Hepatocyte (in vitro differentiated cells): ENCODE results near the gene TP63.

Experiments used
- CTCF ChIP-seq: fragments of 200-600 bp; sonication (generic); IDR thresholded peaks from 2 replicates; pipeline ENCODE4 v1.5.1; 2016; ENCODE audit warnings: antibody characterized with exemption, mild to moderate bottlenecking; ENCODE audit not compliant: poor library complexity
- EZH2 ChIP-seq: fragments of 200-600 bp; sonication (generic); IDR thresholded peaks from 2 replicates; pipeline ENCODE4 v1.6.1; 2016; ENCODE audit warnings: antibody characterized with exemption, mild to moderate bottlenecking, borderline replicate concordance

DNA sequence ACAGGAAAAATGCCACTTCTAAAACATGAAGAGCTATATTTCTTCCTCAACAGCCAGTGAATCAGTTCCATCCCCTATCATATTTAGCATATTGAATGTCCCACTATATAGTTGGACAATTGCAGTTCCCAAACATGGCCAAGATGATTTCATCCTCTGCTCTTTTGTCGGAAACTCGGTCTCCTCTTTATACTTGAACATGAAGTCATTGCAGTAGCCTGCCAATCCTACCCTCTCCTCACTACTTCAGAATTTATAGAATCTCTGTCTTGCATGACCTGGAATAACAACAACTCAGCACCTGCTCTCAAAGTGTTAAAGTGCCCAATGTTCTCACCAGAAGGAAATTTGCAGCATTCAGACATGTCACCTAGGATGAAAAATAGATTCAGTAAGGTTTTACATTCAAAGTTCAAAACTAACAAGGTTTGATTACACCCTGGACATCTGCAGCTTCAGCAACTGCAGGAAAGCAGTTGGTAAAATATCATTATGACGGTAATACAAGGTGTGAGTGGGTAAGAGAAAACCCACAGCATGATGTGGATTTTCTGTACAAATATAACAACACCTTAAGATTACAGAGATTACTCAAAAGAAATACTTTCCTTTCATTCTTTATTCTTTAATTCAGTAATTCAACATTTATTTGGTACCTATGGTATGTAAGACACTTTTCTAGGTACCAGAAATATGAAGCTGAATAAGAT is 52.5 kb downstream of the TP63 start:
- no peak for TF ChIP-seq CTCF
- TF ChIP-seq EZH2: no peak
